Liver (tissue), 3 donors: ENCODE data around the gene NHS.

Source experiments
- CTCF ChIP-seq: fragments of 150-350 bp; IDR thresholded peaks from 2 replicates; pipeline ENCODE4 v1.5.1; 2017; ENCODE audit warnings: improper control_type of control experiment, low read depth, low read length; ENCODE audit not compliant: missing input control
- GABPA ChIP-seq, 2 donors: IDR thresholded peaks in 1 of 2; conservative IDR thresholded peaks in 1 of 2; 2 replicates each; pipeline ENCODE4 v1.6.1; 2016; ENCODE audit warnings: antibody characterized with exemption in 2 of 2, mild to moderate bottlenecking in 1 of 2, moderate library complexity in 1 of 2
- MAX ChIP-seq: IDR thresholded peaks from 2 replicates; pipeline ENCODE4 v1.6.1; 2016; ENCODE audit warnings: antibody characterized with exemption
- RAD21 ChIP-seq, 2 donors: IDR thresholded peaks; 2 replicates each; pipeline ENCODE4 v1.6.1; 2016; ENCODE audit warnings: antibody characterized with exemption in 2 of 2, mild to moderate bottlenecking in 2 of 2
- REST ChIP-seq: IDR thresholded peaks from 2 replicates; pipeline ENCODE4 v1.6.1; 2016; ENCODE audit warnings: antibody characterized with exemption, mild to moderate bottlenecking
- RXRA ChIP-seq, 2 donors: IDR thresholded peaks; 2 replicates each; pipeline ENCODE4 v1.6.1; 2017 to 2018; ENCODE audit warnings: antibody characterized with exemption in 2 of 2, mild to moderate bottlenecking in 1 of 2
- TF ChIP-seq, protein P1 (sequence below): IDR thresholded peaks from 2 replicates; pipeline ENCODE4 v1.6.1; 2016; ENCODE audit warnings: antibody characterized with exemption
- donor health status: healthy.
- donor health status: healthy.

GRCh38 chrX:17453788-17454187, 78.8 kb downstream of the NHS start:
- TF ChIP-seq GABPA (IDR thresholded peaks at IDR 0.05 in 1 of 2, conservative IDR thresholded peaks at IDR 0.05 in 1 of 2): no peak
- TF ChIP-seq CTCF: no peak
- TF ChIP-seq RAD21 (IDR thresholded peaks at IDR 0.05): no peak
- TF ChIP-seq REST: no peak
- TF ChIP-seq, protein P1, sequence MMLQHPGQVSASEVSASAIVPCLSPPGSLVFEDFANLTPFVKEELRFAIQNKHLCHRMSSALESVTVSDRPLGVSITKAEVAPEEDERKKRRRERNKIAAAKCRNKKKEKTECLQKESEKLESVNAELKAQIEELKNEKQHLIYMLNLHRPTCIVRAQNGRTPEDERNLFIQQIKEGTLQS: no peak
- no peak for TF ChIP-seq RXRA (IDR thresholded peaks at IDR 0.05)
- no peak for TF ChIP-seq MAX
